GM23248 (cell line): Measurements from ENCODE around the gene CALN1.

Source experiments
- EZH2 ChIP-seq: fragments of 200-600 bp; sonication (generic); IDR thresholded peaks from 2 replicates; pipeline ENCODE4 v1.6.1; 2018; ENCODE audit warnings: antibody characterized with exemption, mild to moderate bottlenecking; ENCODE audit not compliant: insufficient read depth, poor library complexity, severe bottlenecking
- EZH2phosphoT487 ChIP-seq: fragments of 200-600 bp; sonication (generic); IDR thresholded peaks from 2 replicates; pipeline ENCODE4 v1.6.1; 2018; ENCODE audit warnings: antibody characterized with exemption, moderate library complexity, mild to moderate bottlenecking, low read depth; ENCODE audit not compliant: insufficient read depth

- TF ChIP-seq EZH2: no peak
- TF ChIP-seq EZH2phosphoT487: no peak
These were observed 49.9 kb downstream of the CALN1 start for GRCh38 chr7:72362246-72362645.
